ENCODE data around the gene CNTNAP5. TPM values are rescaled to one million over a fixed set of nuclear protein-coding genes. Genes with fewer than 3 reads are reported as not detected.

CNTNAP5 gene
- total RNA-seq, 1 experiment from 2014 or later, result 0.48 TPM

DNA sequence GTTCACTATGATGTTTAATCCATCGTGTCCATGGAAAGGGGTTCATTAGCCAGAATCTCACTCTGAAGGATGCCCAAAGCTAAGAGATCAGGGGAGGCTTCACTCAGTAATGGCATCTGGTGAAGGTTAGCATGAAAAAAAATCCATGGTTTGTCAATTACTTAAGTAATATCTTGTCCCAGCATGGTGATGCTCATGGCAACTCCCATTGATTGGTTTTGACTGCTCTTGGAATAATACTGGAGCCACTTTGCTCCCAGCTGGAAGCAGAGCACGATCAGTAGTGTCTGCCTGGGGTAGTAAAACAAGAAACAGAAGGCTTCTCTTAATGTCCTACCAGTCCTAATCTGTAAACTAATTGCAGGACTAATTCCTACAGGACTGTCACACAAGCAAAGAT lies 799.4 kb downstream of the CNTNAP5 start:
- H3K4me1 Mint-ChIP-seq, result no peaks in the 10 kb centered on the region
- H3K4ac ChIP-seq (ENCODE audit: low read depth, low read length), result no peak overlapping the region
- no peaks in the 10 kb centered on the region for H3K79me2 ChIP-seq (ENCODE audit: insufficient read depth, low read length)
- DNase-seq, result no peak
- no peak overlapping the region for H2BK5ac ChIP-seq (ENCODE audit: insufficient read length, low read length)
- H3K9me3 ChIP-seq (ENCODE audit: control insufficient read depth, low read depth, low read length), result no peaks in the 10 kb centered on the region
- H3K4me1 ChIP-seq (ENCODE audit: insufficient read depth, low read length), result no peaks in the 10 kb centered on the region
- no peak overlapping the region for H4K8ac ChIP-seq (replicated peaks; ENCODE audit: insufficient read length, low read depth, low read length)
- peaks cover 0 to 14% (median 5%) of the 10 kb centered on the region in 3 experiments; a peak in 3 of 7 replicates for H3K36me3 Mint-ChIP-seq (ENCODE audit: insufficient read depth in 1 of 3, low read depth in 3 of 3)
- whole genome bisulfite sequencing (ENCODE audit: extremely low coverage, insufficient read length, low lambda C conversion rate), result no CpG with 5 or more reads among the region's 2 CpGs
- H3K27ac ChIP-seq (ENCODE audit: insufficient read length, low read depth, low read length), result no peak overlapping the region
- H3K4me2 ChIP-seq (ENCODE audit: insufficient read depth, insufficient read length, low read length), result no peak overlapping the region
- no peak overlapping the region for H2BK12ac ChIP-seq (ENCODE audit: insufficient read length, low read depth, low read length)
- H4K91ac ChIP-seq (ENCODE audit: insufficient read length, low read depth, low read length), result no peak overlapping the region
- no peak overlapping the region for H2AK5ac ChIP-seq (ENCODE audit: insufficient read length, low read length)
- H3K18ac ChIP-seq (ENCODE audit: insufficient read length, low read depth, low read length), result no peak overlapping the region
- H3K23me2 ChIP-seq (ENCODE audit: insufficient read length, low read depth, low read length, poor library complexity, severe bottlenecking), result no peaks in the 10 kb centered on the region
- no peak overlapping the region for H2AFZ ChIP-seq (ENCODE audit: low read length)
- no peaks in the 10 kb centered on the region for H4K20me1 ChIP-seq (ENCODE audit: control insufficient read depth, insufficient read depth, insufficient read length)
- no peak overlapping the region for H2BK15ac ChIP-seq (ENCODE audit: low read depth, low read length)
- H3K27ac Mint-ChIP-seq, result 0 out of 7 replicates have a peak overlapping the region, but pooled peaks of 1 of the 3 experiments have one; percentile 31
- H3K23ac ChIP-seq (ENCODE audit: insufficient read length, low read depth, low read length), result no peak overlapping the region
- H3K27me3 ChIP-seq (ENCODE audit: insufficient read depth, low read length), result no peaks in the 10 kb centered on the region
- no peak overlapping the region for H3K4me3 Mint-ChIP-seq
- H3K27me3 Mint-ChIP-seq (ENCODE audit: low read depth), result no peaks in the 10 kb centered on the region
- H4K5ac ChIP-seq (ENCODE audit: insufficient read length, low read depth, low read length), result no peak overlapping the region
- no peak overlapping the region for H2BK120ac ChIP-seq (ENCODE audit: low read depth, low read length, poor library complexity, severe bottlenecking)
- TF ChIP-seq, protein P1, sequence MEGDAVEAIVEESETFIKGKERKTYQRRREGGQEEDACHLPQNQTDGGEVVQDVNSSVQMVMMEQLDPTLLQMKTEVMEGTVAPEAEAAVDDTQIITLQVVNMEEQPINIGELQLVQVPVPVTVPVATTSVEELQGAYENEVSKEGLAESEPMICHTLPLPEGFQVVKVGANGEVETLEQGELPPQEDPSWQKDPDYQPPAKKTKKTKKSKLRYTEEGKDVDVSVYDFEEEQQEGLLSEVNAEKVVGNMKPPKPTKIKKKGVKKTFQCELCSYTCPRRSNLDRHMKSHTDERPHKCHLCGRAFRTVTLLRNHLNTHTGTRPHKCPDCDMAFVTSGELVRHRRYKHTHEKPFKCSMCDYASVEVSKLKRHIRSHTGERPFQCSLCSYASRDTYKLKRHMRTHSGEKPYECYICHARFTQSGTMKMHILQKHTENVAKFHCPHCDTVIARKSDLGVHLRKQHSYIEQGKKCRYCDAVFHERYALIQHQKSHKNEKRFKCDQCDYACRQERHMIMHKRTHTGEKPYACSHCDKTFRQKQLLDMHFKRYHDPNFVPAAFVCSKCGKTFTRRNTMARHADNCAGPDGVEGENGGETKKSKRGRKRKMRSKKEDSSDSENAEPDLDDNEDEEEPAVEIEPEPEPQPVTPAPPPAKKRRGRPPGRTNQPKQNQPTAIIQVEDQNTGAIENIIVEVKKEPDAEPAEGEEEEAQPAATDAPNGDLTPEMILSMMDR (conservative IDR thresholded peaks at IDR 0.05), result no peak
- no peak overlapping the region for H2BK20ac ChIP-seq (ENCODE audit: low read depth, low read length, poor library complexity, severe bottlenecking)
- no peaks in the 10 kb centered on the region for H3K79me1 ChIP-seq (ENCODE audit: insufficient read depth, low read depth, low read length, poor library complexity, severe bottlenecking)
- no peak overlapping the region for H3K56ac ChIP-seq (ENCODE audit: insufficient read length, low read depth, low read length)
- peaks cover 12 to 14% of the 10 kb centered on the region in 2 experiments; a peak in 4 of 5 replicates for H3K9me3 Mint-ChIP-seq
- H3T11ph ChIP-seq (ENCODE audit: low read length), result no peak overlapping the region
- no peak overlapping the region for H3K9ac ChIP-seq (ENCODE audit: extremely low read depth, insufficient read length, low read length)
- no peak overlapping the region for H3K14ac ChIP-seq (ENCODE audit: insufficient read depth, low read length)
